Colonic mucosa (tissue), 4 donors: ENCODE measurements around the gene EGF. TPM values are rescaled to one million over a fixed set of nuclear protein-coding genes. Genes with fewer than 3 reads are reported as not detected.
"Not testable (repeated sequence)": the region's sequence is repeated elsewhere in the genome, so short reads cannot be mapped to it uniquely, and the experiment has no call there.

Experiments used
- DNase-seq: peaks from one replicate; pipeline ENCODE4 v3.0.0-alpha.2; 2020
- H3K27ac ChIP-seq: fragments of 200-600 bp; one replicate; pipeline ENCODE4 v1.8.0; 2021
- H3K27me3 ChIP-seq: fragments of 200-600 bp; one replicate; pipeline ENCODE4 v1.8.0; 2021
- H3K36me3 ChIP-seq: fragments of 200-600 bp; one replicate; pipeline ENCODE4 v1.8.0; 2021
- H3K4me1 ChIP-seq: fragments of 200-600 bp; one replicate; pipeline ENCODE4 v1.8.0; 2021; ENCODE audit warnings: mild to moderate bottlenecking
- H3K4me3 ChIP-seq: fragments of 200-600 bp; one replicate; pipeline ENCODE4 v1.8.0; 2021
- H3K9ac ChIP-seq, 2 donors: one replicate each; pipeline ENCODE4 v1.7.0; 2013; ENCODE audit warnings: control low read depth in 2 of 2, low read depth in 2 of 2, low read length in 2 of 2
- H3K9me3 ChIP-seq: fragments of 200-600 bp; one replicate; pipeline ENCODE4 v1.8.0; 2021
- intact Hi-C: fragments of 100-400 bp; cut with DNase I; formaldehyde crosslinking; loops from one replicate; pipeline ENCODE4 v1.14.1; 2022
- total RNA-seq, 2 donors: library from RNA; stranded (reverse); fragmentation: NEBNext Ultra II Directional in 1 of 2; extraction: Animal tissue kit (Norgen Biotek cat#: 25700) in 1 of 2; gene quantifications; one replicate each; pipeline ENCODE4 v1.2.1, GENCODE V29; 2021
- TF ChIP-seq, protein P1 (sequence below): fragments of 200-600 bp; IDR thresholded peaks from one replicate; pipeline ENCODE4 v1.8.0; 2022; ENCODE audit warnings: antibody characterized with exemption, mild to moderate bottlenecking
- donor health status: healthy.
- donor health status: DM: no; HTN: no; CAD: no.
- donor health status: DM: no; HTN: no; CAD: no.

The EGF gene
- total RNA-seq, 2 donors from 2014 or later, result 2.2 to 2.8 TPM

DNA sequence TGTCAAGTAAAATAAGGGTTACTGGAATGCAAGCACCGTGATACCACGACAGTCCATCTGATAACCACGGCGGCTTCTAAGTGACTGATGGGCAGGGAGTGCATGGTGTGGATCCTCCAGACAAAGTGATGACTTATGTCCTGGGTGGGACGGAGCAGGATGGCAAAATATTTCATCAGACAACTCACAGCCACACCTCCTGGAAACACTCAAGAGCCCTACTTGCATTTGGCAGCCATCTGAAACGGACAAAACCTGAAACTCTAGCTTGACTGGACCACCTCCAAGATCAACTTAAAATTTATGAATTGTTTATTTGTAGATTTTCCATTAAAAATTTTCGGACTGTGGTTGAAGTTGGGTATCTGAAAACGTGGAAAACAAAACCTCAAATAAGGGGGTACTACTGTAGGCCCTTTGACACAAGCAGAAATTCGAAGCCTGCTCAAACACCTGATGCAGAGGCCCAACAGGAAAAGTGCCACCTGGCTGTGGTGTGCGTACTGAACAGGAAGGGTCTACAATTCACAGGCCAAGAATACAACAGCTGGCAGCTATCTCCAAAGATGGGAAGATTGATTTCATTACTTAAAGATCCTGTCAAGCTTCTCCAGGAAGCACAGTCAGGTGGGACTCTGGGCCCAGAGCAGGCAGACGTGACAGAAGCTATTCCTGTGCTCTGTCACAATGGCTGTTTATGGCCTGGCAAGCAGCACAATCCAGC, 38.7 kb upstream of the EGF start:
- TF ChIP-seq, protein P1, sequence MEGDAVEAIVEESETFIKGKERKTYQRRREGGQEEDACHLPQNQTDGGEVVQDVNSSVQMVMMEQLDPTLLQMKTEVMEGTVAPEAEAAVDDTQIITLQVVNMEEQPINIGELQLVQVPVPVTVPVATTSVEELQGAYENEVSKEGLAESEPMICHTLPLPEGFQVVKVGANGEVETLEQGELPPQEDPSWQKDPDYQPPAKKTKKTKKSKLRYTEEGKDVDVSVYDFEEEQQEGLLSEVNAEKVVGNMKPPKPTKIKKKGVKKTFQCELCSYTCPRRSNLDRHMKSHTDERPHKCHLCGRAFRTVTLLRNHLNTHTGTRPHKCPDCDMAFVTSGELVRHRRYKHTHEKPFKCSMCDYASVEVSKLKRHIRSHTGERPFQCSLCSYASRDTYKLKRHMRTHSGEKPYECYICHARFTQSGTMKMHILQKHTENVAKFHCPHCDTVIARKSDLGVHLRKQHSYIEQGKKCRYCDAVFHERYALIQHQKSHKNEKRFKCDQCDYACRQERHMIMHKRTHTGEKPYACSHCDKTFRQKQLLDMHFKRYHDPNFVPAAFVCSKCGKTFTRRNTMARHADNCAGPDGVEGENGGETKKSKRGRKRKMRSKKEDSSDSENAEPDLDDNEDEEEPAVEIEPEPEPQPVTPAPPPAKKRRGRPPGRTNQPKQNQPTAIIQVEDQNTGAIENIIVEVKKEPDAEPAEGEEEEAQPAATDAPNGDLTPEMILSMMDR, result no peak
- DNase-seq, result no peak
- H3K4me1 ChIP-seq, result no peaks in the 10 kb centered on the region

DNA sequence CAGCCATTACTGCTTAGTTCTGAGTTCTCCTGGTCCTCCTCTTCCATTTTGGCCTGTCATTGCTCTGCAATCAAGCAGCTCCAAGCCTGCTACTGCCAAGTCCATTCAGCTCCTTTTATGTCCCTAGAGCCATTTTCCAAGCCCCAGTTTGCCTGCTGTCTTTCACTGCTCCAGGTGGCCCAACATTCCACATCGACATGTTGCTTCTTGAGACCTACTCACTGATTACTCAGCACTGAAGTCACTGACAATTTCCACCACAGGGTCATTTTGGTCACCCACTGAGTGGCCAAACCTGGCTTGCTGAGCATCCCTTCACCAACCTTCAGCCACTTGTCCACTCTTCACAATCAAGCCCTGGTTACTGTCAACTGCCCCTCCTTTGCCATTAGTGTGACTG, 37.6 kb upstream of the EGF start:
- no peak overlapping the region for H3K27ac ChIP-seq
- no peaks in the 10 kb centered on the region for H3K27me3 ChIP-seq
- intact Hi-C loops, result no loop called here
- no peaks in the 10 kb centered on the region for H3K4me1 ChIP-seq
- no peaks in the 10 kb centered on the region for H3K9me3 ChIP-seq
- DNase-seq, result no peak
- no peaks in the 10 kb centered on the region for H3K36me3 ChIP-seq
- H3K4me3 ChIP-seq, result no peak overlapping the region
- TF ChIP-seq, protein P1, result no peak
- H3K9ac ChIP-seq, result no peak overlapping the region

More for the DNA sequence above, 38.7 kb upstream of the EGF start:
- Histone ChIP-seq H3K9ac (no peak overlapping the region), H3K36me3 (no peaks in the 10 kb centered on the region), H3K4me3 (no peak overlapping the region), H3K9me3 (no peaks in the 10 kb centered on the region), H3K27me3 (no peaks in the 10 kb centered on the region), H3K27ac (no peak overlapping the region)
- intact Hi-C loops, result no loop called here

- H3K9me3 ChIP-seq, H3K27me3 ChIP-seq, H3K27ac ChIP-seq, H3K4me1 ChIP-seq, H3K4me3 ChIP-seq, intact Hi-C loops, DNase-seq, H3K9ac ChIP-seq, H3K36me3 ChIP-seq: not testable (repeated sequence)
These were observed 37.1 kb upstream of the EGF start for GRCh38 chr4:109875553-109875952.

DNA sequence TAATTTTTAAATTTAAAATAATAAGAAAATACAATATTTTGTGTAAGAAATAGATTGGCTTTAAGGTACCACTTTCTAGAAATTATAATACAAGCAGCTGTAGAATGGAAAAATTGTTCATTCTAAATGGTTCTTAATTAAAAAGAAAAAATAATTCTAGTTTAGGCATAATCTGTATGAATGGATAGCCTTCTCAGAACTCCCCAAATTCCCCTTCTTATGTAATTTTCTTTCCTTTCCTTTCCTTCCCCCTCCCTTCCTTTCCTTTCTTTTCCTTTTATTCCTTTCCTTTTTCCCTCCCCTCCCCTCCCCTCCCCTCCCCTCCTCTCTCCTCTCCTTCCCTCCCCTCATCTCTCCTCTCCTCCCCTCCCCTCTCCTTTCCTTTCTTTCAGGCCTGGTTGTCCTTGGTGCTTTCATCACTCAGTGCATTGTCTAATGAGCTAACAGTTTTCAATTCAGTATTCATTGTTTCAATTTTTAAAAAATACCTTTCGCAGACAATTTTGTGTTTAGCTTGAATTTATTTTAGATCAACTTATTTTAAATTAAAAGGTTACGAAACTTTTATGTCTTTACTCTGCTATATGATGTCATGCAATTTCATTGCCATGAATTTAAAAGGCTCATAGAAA, 35.9 kb upstream of the EGF start:
- intact Hi-C loops, result no loop called here
- Histone ChIP-seq H3K27ac (no peak overlapping the region), H3K36me3 (no peaks in the 10 kb centered on the region), H3K4me3 (no peak overlapping the region), H3K9ac (no peak overlapping the region), H3K27me3 (no peaks in the 10 kb centered on the region), H3K4me1 (no peaks in the 10 kb centered on the region), H3K9me3 (no peaks in the 10 kb centered on the region)
- no peak for DNase-seq
- TF ChIP-seq, protein P1, result no peak

DNA sequence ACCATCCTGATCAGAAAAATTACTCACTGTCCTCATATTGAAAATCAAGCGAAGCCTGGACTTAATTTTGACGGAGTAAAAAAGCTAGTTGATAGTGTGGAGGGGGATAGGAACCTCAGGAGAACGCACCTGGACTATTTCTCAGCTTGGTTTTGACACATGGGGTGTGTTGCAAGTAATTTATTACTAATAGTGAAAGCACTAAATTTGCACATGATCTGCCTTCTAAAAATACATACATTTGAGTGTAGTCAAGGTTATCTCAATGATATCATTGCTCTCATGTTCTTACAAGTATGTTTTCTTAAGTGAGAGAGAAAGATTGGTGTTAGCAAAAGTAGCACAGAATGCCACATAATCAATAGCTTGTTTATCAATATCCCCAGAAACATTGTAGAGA, 35.3 kb upstream of the EGF start:
- Histone ChIP-seq H3K4me1 (no peaks in the 10 kb centered on the region), H3K4me3 (no peak overlapping the region), H3K9ac (no peak overlapping the region), H3K27ac (no peak overlapping the region), H3K9me3 (no peaks in the 10 kb centered on the region), H3K36me3 (no peaks in the 10 kb centered on the region), H3K27me3 (no peaks in the 10 kb centered on the region)
- TF ChIP-seq, protein P1, result no peak
- intact Hi-C loops, result no loop called here
- DNase-seq, result no peak

GRCh38 chr4:109878355-109878754, 34.3 kb upstream of the EGF start:
- no peak overlapping the region for H3K9ac ChIP-seq
- H3K4me3 ChIP-seq, result no peak overlapping the region
- DNase-seq, result no peak
- no peaks in the 10 kb centered on the region for H3K4me1 ChIP-seq
- TF ChIP-seq, protein P1, result no peak
- no peaks in the 10 kb centered on the region for H3K9me3 ChIP-seq
- intact Hi-C loops, result no loop called here
- H3K27ac ChIP-seq, result no peak overlapping the region
- no peaks in the 10 kb centered on the region for H3K27me3 ChIP-seq
- H3K36me3 ChIP-seq, result no peaks in the 10 kb centered on the region
